Measurements from ENCODE around the gene TMEM8B. TPM values are rescaled to one million over a fixed set of nuclear protein-coding genes. Genes with fewer than 3 reads are reported as not detected.

TMEM8B gene
- total RNA-seq, 1 donor from 2014 or later: 44.4 TPM

- Mint-ChIP-seq H3K27ac (ENCODE audit: unreplicated experiment) (no peak overlapping the region), H3K9me3 (ENCODE audit: unreplicated experiment) (peaks cover 7% of the 10 kb centered on the region), H3K27me3 (ENCODE audit: unreplicated experiment) (peaks cover 6% of the 10 kb centered on the region), H3K4me1 (ENCODE audit: low read depth, unreplicated experiment) (peaks cover 8% of the 10 kb centered on the region), H3K36me3 (ENCODE audit: unreplicated experiment) (no peaks in the 10 kb centered on the region), H3K4me3 (ENCODE audit: unreplicated experiment) (no peak overlapping the region)
- TF ChIP-seq CTCF (IDR thresholded peaks at IDR 0.05; ENCODE audit: partially characterized antibody, unreplicated experiment): no peak
- DNase-seq: no peak
Observed at GRCh38 chr9:35863583-35863982, 34.6 kb downstream of the TMEM8B start.

GRCh38 chr9:35864695-35865255 lies 35.7 kb downstream of the TMEM8B start:
- H3K4me1 Mint-ChIP-seq (ENCODE audit: low read depth, unreplicated experiment): peaks cover 4% of the 10 kb centered on the region
- no peaks in the 10 kb centered on the region for H3K36me3 Mint-ChIP-seq (ENCODE audit: unreplicated experiment)
- DNase-seq: no peak
- peaks cover 6% of the 10 kb centered on the region for H3K27me3 Mint-ChIP-seq (ENCODE audit: unreplicated experiment)
- H3K27ac Mint-ChIP-seq (ENCODE audit: unreplicated experiment): no peak overlapping the region
- H3K4me3 Mint-ChIP-seq (ENCODE audit: unreplicated experiment): no peak overlapping the region
- H3K9me3 Mint-ChIP-seq (ENCODE audit: unreplicated experiment): peaks cover 7% of the 10 kb centered on the region
- TF ChIP-seq CTCF (IDR thresholded peaks at IDR 0.05; ENCODE audit: partially characterized antibody, unreplicated experiment): no peak

GRCh38 chr9:35867538-35867937 lies 38.5 kb downstream of the TMEM8B start:
- H3K36me3 Mint-ChIP-seq (ENCODE audit: unreplicated experiment): no peaks in the 10 kb centered on the region
- peaks cover 5% of the 10 kb centered on the region for H3K27me3 Mint-ChIP-seq (ENCODE audit: unreplicated experiment)
- H3K4me3 Mint-ChIP-seq (ENCODE audit: unreplicated experiment): no peak overlapping the region
- H3K27ac Mint-ChIP-seq (ENCODE audit: unreplicated experiment): no peak overlapping the region
- H3K4me1 Mint-ChIP-seq (ENCODE audit: low read depth, unreplicated experiment): no peaks in the 10 kb centered on the region
- H3K9me3 Mint-ChIP-seq (ENCODE audit: unreplicated experiment): peaks cover 2% of the 10 kb centered on the region
- no peak for TF ChIP-seq CTCF (IDR thresholded peaks at IDR 0.05; ENCODE audit: partially characterized antibody, unreplicated experiment)
- DNase-seq: no peak

- TF ChIP-seq CTCF (IDR thresholded peaks at IDR 0.05; ENCODE audit: partially characterized antibody, unreplicated experiment): no peak
- no peak overlapping the region for H3K4me3 Mint-ChIP-seq (ENCODE audit: unreplicated experiment)
- DNase-seq: no peak
- H3K27ac Mint-ChIP-seq (ENCODE audit: unreplicated experiment): no peak overlapping the region
- H3K27me3 Mint-ChIP-seq (ENCODE audit: unreplicated experiment): no peaks in the 10 kb centered on the region
- no peaks in the 10 kb centered on the region for H3K36me3 Mint-ChIP-seq (ENCODE audit: unreplicated experiment)
- no peaks in the 10 kb centered on the region for H3K4me1 Mint-ChIP-seq (ENCODE audit: low read depth, unreplicated experiment)
- H3K9me3 Mint-ChIP-seq (ENCODE audit: unreplicated experiment): peaks cover 2% of the 10 kb centered on the region
Observed at GRCh38 chr9:35868933-35869332, 39.9 kb downstream of the TMEM8B start.

GRCh38 chr9:35869621-35870216 lies 40.7 kb downstream of the TMEM8B start:
- Mint-ChIP-seq H3K27ac (ENCODE audit: unreplicated experiment) (no peak overlapping the region), H3K9me3 (ENCODE audit: unreplicated experiment) (peaks cover 2% of the 10 kb centered on the region), H3K4me3 (ENCODE audit: unreplicated experiment) (no peak overlapping the region), H3K4me1 (ENCODE audit: low read depth, unreplicated experiment) (no peaks in the 10 kb centered on the region), H3K36me3 (ENCODE audit: unreplicated experiment) (no peaks in the 10 kb centered on the region), H3K27me3 (ENCODE audit: unreplicated experiment) (no peaks in the 10 kb centered on the region)
- TF ChIP-seq CTCF (IDR thresholded peaks at IDR 0.05; ENCODE audit: partially characterized antibody, unreplicated experiment): no peak
- no peak for DNase-seq

Data from glutamatergic neuron (in vitro differentiated cells).